ENCODE measurements around the gene ASB10.

GRCh38 chr7:151212626-151213025, 25.6 kb upstream of the ASB10 start:
- no peak for TF ChIP-seq POLR2A (IDR thresholded peaks at IDR 0.05; ENCODE audit: low read length)
- no peak for TF ChIP-seq GATA1 (IDR thresholded peaks at IDR 0.05; ENCODE audit: low read depth, low read length)

Measured in erythroblast (primary cell).